Activated T-cell treated with anti-CD3 and anti-CD28 coated beads, Interleukin-2, amount 50 U/mL, for 48 hours (primary cell): ENCODE results near the gene RSPH3.

Experiments
- DNase-seq, 2 experiments: peaks; one replicate each; pipeline ENCODE4 v3.0.0-alpha.2; 2020

Gene RSPH3

DNA sequence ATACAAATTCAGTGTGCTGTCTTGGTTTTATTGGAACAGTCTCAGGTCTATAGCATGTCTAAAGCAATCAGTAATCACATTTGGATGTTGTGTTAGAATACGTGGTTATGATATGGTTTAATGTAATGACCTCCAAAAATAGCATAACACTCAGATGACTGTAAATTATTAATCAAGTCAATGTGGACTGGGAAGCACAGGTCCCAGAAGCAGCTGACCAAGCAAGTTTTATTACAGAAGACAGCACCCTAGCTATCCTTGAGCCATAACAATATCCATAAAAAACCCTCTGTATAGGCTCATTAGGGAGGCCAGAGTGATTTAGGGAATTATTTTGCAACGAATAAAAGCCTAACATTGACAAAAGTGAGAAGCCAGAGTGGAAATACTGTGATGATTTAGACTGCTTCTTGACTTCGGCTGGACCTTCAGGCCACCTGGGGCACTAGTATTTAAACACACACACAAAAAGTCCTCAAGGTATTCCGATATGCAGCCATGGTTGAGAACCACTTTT, 66.9 kb downstream of the RSPH3 start:
- DNase-seq: no peak

GRCh38 chr6:158928068-158928467, 71.9 kb downstream of the RSPH3 start:
- DNase-seq: no peak

DNA sequence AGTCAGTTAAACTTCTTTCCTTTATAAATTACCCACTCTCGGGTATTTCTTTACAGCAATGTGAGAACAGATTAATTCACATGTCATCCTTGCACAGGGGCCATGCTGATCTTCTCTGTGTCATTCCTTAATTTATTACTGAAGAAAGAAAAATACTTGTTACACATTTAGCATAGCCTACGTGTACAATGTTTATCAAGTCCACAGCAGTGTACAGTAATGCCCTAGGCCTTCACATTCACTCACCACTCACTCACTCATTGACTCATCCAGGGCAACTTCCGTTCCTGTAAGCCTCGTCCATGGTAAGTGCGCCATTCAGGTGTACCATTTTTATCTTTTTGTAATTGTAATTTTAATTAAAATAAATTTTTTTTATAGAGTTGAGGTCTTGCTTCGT, 73.6 kb downstream of the RSPH3 start:
- no peak for DNase-seq

- DNase-seq: no peak
Measured at GRCh38 chr6:158924499-158925455, 75.2 kb downstream of the RSPH3 start.

DNA sequence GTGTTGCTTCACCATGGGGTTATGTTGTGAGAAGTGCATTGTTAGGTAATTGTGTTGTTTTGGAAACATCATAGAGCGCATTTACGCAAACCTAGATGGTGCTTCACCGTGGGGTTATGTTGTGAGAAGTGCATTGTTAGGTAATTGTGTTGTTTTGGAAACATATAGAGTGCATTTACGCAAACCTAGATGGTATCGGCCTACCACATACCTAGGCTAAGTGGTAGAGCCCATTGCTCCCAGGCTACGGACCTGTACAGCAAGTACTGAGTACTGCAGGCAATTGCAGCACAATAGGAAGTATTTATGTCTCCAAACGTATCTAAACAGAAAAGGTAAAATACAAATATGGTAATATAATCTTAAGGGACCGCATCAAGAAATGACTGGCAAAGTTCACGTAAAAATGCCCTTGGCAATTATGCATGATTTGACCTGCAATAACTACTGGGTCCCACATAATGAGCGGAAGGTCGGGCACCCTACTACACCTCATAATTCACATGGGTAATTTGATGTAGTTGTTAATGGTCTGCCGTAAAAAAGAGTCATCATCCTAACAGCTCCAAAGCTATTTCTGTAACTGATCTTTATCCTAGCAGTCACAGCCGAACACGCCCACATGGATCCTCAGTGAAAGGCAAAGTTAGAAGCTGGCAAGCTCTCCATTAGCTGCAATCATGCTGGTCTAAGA, 76.0 kb downstream of the RSPH3 start:
- DNase-seq: no peak
